Mesothelial cell of epicardium (in vitro differentiated cells): ENCODE results near the gene TRPM5. TPM values are rescaled to one million over a fixed set of nuclear protein-coding genes. Genes with fewer than 3 reads are reported as not detected.

ENCODE experiments used
- DNase-seq, 2 experiments: peaks; one replicate each; pipeline ENCODE4 v3.0.0; 2021; ENCODE audit warnings: low spot score in 2 of 2; ENCODE audit not compliant: unreplicated experiment in 2 of 2
- H3K27ac Mint-ChIP-seq: 2 replicates; pipeline ENCODE4 v1.8.0; 2021; ENCODE audit warnings: mixed read lengths
- H3K27me3 Mint-ChIP-seq: 2 replicates; pipeline ENCODE4 v1.8.0; 2021; ENCODE audit warnings: low read depth, mixed read lengths
- H3K36me3 Mint-ChIP-seq: 2 replicates; pipeline ENCODE4 v1.8.0; 2021; ENCODE audit warnings: mixed read lengths
- H3K4me1 Mint-ChIP-seq: 2 replicates; pipeline ENCODE4 v1.8.0; 2021; ENCODE audit warnings: mixed read lengths
- H3K4me3 Mint-ChIP-seq: 2 replicates; pipeline ENCODE4 v1.8.0; 2021; ENCODE audit warnings: mild to moderate bottlenecking, moderate library complexity, mixed read lengths
- H3K9me3 Mint-ChIP-seq: 2 replicates; pipeline ENCODE4 v1.8.0; 2021; ENCODE audit warnings: mixed read lengths
- CTCF ChIP-seq: fragments of 200-600 bp; sonication (generic); IDR thresholded peaks from one replicate; pipeline ENCODE4 v1.5.0; 2021; ENCODE audit warnings: antibody characterized with exemption; ENCODE audit not compliant: unreplicated experiment
- total RNA-seq: library from RNA; stranded (reverse); gene quantifications from 3 replicates; pipeline ENCODE4 v1.2.1, GENCODE V29; 2021

TRPM5 gene, protein sequence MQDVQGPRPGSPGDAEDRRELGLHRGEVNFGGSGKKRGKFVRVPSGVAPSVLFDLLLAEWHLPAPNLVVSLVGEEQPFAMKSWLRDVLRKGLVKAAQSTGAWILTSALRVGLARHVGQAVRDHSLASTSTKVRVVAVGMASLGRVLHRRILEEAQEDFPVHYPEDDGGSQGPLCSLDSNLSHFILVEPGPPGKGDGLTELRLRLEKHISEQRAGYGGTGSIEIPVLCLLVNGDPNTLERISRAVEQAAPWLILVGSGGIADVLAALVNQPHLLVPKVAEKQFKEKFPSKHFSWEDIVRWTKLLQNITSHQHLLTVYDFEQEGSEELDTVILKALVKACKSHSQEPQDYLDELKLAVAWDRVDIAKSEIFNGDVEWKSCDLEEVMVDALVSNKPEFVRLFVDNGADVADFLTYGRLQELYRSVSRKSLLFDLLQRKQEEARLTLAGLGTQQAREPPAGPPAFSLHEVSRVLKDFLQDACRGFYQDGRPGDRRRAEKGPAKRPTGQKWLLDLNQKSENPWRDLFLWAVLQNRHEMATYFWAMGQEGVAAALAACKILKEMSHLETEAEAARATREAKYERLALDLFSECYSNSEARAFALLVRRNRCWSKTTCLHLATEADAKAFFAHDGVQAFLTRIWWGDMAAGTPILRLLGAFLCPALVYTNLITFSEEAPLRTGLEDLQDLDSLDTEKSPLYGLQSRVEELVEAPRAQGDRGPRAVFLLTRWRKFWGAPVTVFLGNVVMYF (N-terminal part only)
- 6.9 to 7.7 TPM (median 7.2 TPM) in 3 replicates for total RNA-seq

DNA sequence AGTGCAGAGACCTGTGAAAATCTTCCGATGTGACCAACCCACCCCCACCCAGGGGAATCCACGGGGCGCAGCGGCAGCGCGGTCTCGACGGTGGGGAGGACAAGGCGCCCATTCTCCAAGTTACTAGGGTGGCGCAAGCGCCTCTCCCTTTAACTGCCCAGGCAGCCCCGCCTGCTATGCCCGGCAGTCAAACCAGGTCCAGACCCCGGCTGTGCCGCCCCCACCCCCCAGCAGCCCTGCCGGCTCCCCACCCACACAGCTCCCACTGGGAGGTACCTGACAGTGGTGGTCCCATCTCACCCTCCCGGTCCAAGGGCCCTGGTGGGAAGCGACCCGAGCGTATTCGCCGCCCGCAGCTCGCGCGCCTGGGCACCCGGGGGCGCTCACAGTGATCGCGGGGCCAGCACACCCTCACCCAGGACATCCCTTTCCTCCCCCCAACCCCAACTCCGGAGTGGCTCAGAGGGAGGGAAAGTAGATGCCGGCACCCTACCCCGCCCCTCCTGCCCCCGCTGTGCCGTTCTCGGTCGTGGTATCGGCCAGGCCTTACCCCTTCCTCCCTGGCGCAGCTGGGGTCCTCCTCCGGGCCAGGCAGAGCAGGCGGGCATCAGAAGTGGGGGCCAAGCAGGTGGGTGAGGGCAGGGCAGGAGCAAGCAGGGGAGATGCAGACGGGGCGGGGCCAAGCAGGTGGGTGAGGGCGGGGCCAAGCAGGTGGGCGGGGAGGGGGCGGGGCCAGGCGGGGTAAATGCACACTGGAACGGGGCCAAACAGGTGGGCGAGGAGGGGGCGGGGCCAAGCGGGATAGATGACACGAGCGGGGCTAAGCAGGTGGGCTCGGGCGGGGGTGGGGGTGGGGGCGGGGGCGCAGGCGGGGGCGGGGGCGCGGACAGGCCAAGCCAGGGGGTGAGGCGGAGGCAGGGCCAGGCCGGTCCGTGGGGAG is at the start of gene TRPM5:
Gene TRPM5, minus strand, starts transcription at position 634 of the 940 bp plus-strand sequence. CDS start 21,478 bp downstream, outside the sequence.
- no peaks in the 10 kb centered on the region for H3K36me3 Mint-ChIP-seq
- no peak for TF ChIP-seq CTCF
- H3K9me3 Mint-ChIP-seq: no peaks in the 10 kb centered on the region
- H3K4me3 Mint-ChIP-seq: peak within 1 kb of the TSS; percentile 66
- peak; percentile 56 to 67 for DNase-seq
- H3K27ac Mint-ChIP-seq: no peak within 1 kb of the TSS
- H3K4me1 Mint-ChIP-seq: peaks cover 15% of the 10 kb centered on the region
- peaks cover 87% of the 10 kb centered on the region for H3K27me3 Mint-ChIP-seq

DNA sequence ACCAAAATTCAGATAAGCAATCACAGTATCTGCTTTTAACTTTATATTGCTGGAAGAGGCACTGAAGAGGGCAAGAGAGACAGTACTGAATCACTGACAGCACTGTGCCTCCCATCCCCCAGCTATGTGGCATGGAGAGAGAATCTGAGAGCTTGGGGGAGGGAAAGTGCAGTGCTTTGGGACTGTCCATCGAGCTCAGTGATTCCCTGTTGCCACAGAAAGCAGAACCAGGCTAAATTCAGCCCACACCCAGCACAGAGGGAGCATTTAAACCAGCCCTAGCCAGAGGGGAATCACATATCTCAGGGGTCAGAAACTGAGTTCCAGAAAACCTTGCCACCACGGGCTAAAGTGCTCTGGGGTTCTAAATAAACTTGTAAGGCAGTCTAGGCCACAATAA is 44.8 kb upstream of the TRPM5 start:
- DNase-seq: no peak
- Mint-ChIP-seq H3K27ac (no peak overlapping the region), H3K4me3 (no peak overlapping the region), H3K27me3 (peaks cover 44% of the 10 kb centered on the region), H3K4me1 (no peaks in the 10 kb centered on the region), H3K9me3 (peaks cover 57% of the 10 kb centered on the region), H3K36me3 (no peaks in the 10 kb centered on the region)
- TF ChIP-seq CTCF: no peak

- peaks cover 47% of the 10 kb centered on the region for H3K9me3 Mint-ChIP-seq
- no peak overlapping the region for H3K4me3 Mint-ChIP-seq
- TF ChIP-seq CTCF: no peak
- peaks cover 44% of the 10 kb centered on the region for H3K27me3 Mint-ChIP-seq
- DNase-seq: no peak
- no peak overlapping the region for H3K27ac Mint-ChIP-seq
- no peaks in the 10 kb centered on the region for H3K36me3 Mint-ChIP-seq
- no peaks in the 10 kb centered on the region for H3K4me1 Mint-ChIP-seq
Measured at GRCh38 chr11:2488004-2488403, 43.7 kb upstream of the TRPM5 start.

- Mint-ChIP-seq H3K9me3 (peaks cover 50% of the 10 kb centered on the region), H3K4me3 (no peak overlapping the region), H3K27ac (no peak overlapping the region), H3K4me1 (no peaks in the 10 kb centered on the region), H3K36me3 (no peaks in the 10 kb centered on the region), H3K27me3 (peaks cover 44% of the 10 kb centered on the region)
- TF ChIP-seq CTCF: no peak
- no peak for DNase-seq
Measured at GRCh38 chr11:2484576-2485125, 40.3 kb upstream of the TRPM5 start.

GRCh38 chr11:2483426-2483825 is 39.1 kb upstream of the TRPM5 start:
- H3K27ac Mint-ChIP-seq: no peak overlapping the region
- DNase-seq: no peak

More at GRCh38 chr11:2483426-2483825, 39.1 kb upstream of the TRPM5 start:
- peaks cover 41% of the 10 kb centered on the region for H3K9me3 Mint-ChIP-seq
- H3K36me3 Mint-ChIP-seq: no peaks in the 10 kb centered on the region
- H3K27me3 Mint-ChIP-seq: peaks cover 44% of the 10 kb centered on the region
- no peak overlapping the region for H3K4me3 Mint-ChIP-seq
- no peaks in the 10 kb centered on the region for H3K4me1 Mint-ChIP-seq
- TF ChIP-seq CTCF: no peak
